Measurements from ENCODE around the gene NRG2.

NRG2 gene

DNA sequence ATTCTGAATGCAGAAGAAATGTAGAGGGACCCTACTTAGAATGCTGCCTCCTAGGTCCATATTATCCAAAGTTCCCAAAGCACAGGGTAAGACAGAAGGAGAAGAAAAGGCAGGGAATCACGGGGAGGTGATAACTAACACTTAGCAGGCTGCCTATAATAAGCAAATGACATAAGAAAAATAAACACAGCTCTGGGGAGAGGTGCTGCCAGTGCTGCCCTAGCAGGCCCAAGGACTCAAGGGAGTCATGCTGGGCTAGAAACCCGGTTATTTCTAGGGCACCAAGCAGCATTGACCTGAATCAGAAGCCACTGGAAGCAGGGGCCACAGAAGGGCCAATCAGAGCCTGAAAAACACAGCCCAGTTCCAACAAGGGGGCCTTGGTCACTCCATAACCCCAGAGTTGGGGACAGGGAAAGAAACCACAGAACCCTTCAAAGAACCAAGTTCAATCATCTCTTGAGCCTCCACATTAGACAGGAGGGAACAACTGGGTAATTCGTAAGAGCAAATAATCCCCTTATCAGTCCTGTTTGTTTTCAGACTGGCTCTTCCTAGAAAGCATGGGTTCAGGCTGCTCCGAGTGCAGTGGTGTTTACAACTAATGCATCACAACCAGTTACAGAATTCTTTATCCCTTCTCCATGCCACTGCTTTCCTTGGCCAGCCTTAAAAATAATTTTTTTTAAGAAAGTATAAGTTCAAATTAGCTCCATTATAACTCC, 24.0 kb downstream of the NRG2 start:
- TF ChIP-seq, protein P1, sequence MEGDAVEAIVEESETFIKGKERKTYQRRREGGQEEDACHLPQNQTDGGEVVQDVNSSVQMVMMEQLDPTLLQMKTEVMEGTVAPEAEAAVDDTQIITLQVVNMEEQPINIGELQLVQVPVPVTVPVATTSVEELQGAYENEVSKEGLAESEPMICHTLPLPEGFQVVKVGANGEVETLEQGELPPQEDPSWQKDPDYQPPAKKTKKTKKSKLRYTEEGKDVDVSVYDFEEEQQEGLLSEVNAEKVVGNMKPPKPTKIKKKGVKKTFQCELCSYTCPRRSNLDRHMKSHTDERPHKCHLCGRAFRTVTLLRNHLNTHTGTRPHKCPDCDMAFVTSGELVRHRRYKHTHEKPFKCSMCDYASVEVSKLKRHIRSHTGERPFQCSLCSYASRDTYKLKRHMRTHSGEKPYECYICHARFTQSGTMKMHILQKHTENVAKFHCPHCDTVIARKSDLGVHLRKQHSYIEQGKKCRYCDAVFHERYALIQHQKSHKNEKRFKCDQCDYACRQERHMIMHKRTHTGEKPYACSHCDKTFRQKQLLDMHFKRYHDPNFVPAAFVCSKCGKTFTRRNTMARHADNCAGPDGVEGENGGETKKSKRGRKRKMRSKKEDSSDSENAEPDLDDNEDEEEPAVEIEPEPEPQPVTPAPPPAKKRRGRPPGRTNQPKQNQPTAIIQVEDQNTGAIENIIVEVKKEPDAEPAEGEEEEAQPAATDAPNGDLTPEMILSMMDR (IDR thresholded peaks at IDR 0.05; ENCODE audit: low read depth, low read length), result no peak
- H3K4me3 ChIP-seq (ENCODE audit: low read depth, low read length), result no peak overlapping the region

DNA sequence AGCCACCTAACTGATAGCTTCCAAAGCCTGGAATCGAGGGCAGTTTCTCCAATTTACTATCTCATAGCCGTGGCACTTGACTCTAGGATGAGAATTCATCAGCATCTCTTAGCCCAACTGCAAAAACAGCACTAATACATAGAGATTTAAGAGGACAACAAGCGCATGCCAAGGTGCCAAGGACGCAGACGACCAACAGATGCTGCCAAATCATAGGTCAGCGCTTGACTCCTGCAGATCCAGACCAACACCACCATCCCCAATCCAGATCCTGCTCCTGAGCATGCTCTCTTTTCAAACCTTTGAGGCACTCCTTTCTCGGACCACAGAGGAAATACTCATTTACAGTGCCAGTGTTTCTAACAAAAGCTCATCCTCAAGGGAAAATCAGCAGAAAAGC, 24.6 kb downstream of the NRG2 start:
- H3K4me3 ChIP-seq (ENCODE audit: low read depth, low read length), result no peak overlapping the region
- TF ChIP-seq, protein P1 (IDR thresholded peaks at IDR 0.05; ENCODE audit: low read depth, low read length), result no peak

DNA sequence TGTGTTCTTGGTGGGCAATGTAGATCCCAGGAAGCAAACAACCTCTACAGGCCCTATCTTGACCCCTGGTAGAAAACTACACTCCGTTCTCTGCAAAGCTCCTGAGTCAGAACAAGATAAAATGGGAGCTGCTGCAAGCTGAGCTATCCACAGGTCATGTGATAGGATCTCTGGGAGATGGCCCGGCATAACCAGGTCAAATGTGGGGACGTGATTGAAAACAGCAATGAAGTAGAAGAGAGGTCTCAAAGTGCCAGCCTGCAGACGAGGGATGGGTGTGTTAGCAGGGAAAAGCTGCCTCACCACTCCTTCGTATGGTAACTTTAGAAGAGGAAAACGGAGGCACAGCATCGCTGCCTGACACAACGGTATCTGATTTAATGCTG, 25.0 kb downstream of the NRG2 start:
- H3K4me3 ChIP-seq (ENCODE audit: low read depth, low read length), result no peak overlapping the region
- TF ChIP-seq, protein P1 (IDR thresholded peaks at IDR 0.05; ENCODE audit: low read depth, low read length), result no peak

DNA sequence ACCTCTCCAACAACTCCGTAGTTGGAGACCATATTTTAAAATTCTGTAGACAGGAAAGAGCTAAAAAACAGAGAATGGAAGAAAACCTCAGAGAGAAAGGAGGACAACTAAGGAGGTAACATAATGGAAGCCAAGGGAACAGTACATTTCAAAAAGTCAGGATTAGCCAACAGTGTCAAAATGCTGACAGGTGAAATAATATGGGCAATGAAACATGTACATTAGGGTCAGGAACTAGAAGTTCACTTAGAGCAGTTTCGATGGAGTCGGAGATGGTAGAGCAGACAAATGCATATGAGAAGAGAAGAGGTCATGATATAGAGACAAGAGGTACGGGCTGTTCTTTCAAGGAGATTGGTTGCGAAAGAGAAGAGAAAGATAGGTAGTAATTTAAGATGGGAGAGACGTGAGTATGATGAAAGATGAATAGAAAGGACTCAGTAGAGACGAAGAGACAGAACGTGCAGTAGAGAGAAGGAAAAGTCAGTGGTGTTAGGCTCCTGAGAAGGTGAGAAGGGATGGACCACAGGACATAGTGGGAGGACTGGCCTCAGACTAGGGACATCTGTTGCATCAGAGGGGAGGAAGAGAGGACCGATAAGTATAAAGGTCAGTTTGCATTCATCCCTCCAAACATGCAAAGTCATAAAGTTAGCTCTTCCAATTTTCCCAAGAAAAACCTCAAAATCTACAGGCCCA, 25.6 kb downstream of the NRG2 start:
- TF ChIP-seq, protein P1 (IDR thresholded peaks at IDR 0.05; ENCODE audit: low read depth, low read length), result no peak
- H3K4me3 ChIP-seq (ENCODE audit: low read depth, low read length), result no peak overlapping the region

DNA sequence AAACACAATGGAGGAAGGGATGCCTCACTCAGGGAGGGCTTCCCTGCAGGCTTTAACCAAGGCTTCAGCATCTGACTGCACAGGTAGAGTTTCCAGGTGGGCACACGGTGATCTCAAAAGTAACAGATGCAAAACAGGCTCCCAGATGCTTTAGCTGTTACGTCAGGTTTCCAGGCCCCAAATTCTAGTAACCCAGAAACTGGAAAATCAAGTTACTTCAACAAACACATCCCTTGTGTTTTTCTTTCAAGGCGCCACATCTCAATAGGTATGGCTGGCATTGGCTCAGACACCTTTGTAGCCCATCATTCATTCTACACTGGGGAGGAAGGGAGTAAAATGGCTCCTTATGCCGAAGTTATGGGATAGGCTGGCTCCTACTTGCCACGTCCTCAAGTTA, 27.4 kb downstream of the NRG2 start:
- H3K4me3 ChIP-seq (ENCODE audit: low read depth, low read length), result no peak overlapping the region
- TF ChIP-seq, protein P1 (IDR thresholded peaks at IDR 0.05; ENCODE audit: low read depth, low read length), result no peak

DNA sequence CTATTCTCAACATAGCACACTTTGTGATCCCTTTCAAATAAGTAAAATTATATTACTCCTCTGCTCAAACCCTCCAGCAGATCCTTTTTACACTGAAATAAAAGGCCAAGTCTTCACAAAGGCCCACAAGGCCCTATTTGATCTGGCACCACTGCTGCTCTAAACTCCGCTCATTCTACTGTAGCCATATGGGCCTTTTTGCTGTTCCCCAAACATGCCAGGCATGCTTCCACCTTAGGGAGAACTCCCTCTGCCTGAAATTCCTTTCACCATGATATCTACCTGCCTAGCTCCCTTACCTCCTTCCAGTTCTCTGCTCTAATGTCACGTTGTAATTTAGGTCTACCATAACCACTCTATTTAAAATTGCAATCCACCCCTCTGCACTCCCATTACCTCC, 28.3 kb downstream of the NRG2 start:
- TF ChIP-seq, protein P1 (IDR thresholded peaks at IDR 0.05; ENCODE audit: low read depth, low read length), result no peak
- H3K4me3 ChIP-seq (ENCODE audit: low read depth, low read length), result no peak overlapping the region

DNA sequence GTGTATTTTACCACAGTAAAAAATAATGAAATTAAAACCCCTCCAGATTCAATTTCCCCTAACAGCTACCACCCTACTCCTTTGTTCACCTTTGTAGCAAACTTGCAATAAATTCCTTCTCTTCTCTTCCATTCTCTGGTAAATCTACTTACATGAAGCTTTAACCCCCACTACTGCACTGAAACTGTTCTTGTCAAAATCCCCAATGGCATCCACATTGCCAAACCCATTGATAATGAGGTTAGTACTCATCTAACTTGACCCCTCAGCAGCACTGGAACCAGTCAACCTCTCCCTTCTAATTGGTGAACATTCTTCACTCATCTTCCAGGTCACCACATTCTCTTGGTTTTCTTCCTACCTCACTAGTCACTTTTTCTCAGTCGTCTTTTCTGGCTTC, 29.6 kb downstream of the NRG2 start:
- TF ChIP-seq, protein P1 (IDR thresholded peaks at IDR 0.05; ENCODE audit: low read depth, low read length), result no peak
- no peak overlapping the region for H3K4me3 ChIP-seq (ENCODE audit: low read depth, low read length)
